H1 (cell line): ENCODE measurements around the gene DDX49. TPM values are rescaled to one million over a fixed set of nuclear protein-coding genes. Genes with fewer than 3 reads are reported as not detected.

Experiments used
- CTCF ChIA-PET: fragments of 300-600 bp; sonication (Branson Sonifier 250); formaldehyde crosslinking; loops from one replicate; lab custom pipeline; 2021; ENCODE audit not compliant: partially characterized antibody; lab: Charles Lee
- POLR2A ChIA-PET: fragments of 300-600 bp; sonication (Branson Sonifier 250); formaldehyde crosslinking; loops from one replicate; lab custom pipeline; 2021; ENCODE audit warnings: inconsistent platforms; ENCODE audit not compliant: partially characterized antibody; lab: Charles Lee
- DNase-seq, 2 experiments: peaks; one replicate each; pipeline versions ENCODE4 v3.0.0 to v3.0.0-alpha.2; 2010 to 2022; ENCODE audit warnings: low spot score in 2 of 2, low read depth in 1 of 2, mixed read lengths in 1 of 2
- FAIRE-seq: peaks from 2 replicates; lab custom pipeline; 2011; peaks lifted over from hg19 to GRCh38; lab: Jason Lieb, UNC
- H2AFZ ChIP-seq: 2 replicates; pipeline ENCODE4 v1.8.1; 2012; ENCODE audit warnings: low read length, inconsistent platforms
- H2AK5ac ChIP-seq: 2 replicates; pipeline ENCODE4 v1.6.1; 2013; ENCODE audit warnings: low read depth, low read length
- H2BK120ac ChIP-seq: replicated peaks from 2 replicates; pipeline ENCODE3; 2013; ENCODE audit warnings: low read depth, low read length, inconsistent platforms
- H2BK12ac ChIP-seq: 2 replicates; pipeline ENCODE4 v1.6.1; 2013; ENCODE audit warnings: low read depth, low read length
- H2BK15ac ChIP-seq: 2 replicates; pipeline ENCODE4 v1.6.1; 2013; ENCODE audit warnings: low read length
- H2BK20ac ChIP-seq: 2 replicates; pipeline ENCODE4 v1.6.1; 2013; ENCODE audit warnings: low read length
- H2BK5ac ChIP-seq: 2 replicates; pipeline ENCODE4 v1.6.1; 2013; ENCODE audit warnings: low read depth, low read length
- H3K14ac ChIP-seq: 2 replicates; pipeline ENCODE4 v1.6.1; 2013; ENCODE audit warnings: inconsistent platforms; ENCODE audit not compliant: insufficient read length
- H3K18ac ChIP-seq: 2 replicates; pipeline ENCODE4 v1.6.1; 2013; ENCODE audit warnings: low read length; ENCODE audit errors: extremely low read depth
- H3K23ac ChIP-seq: 2 replicates; pipeline ENCODE4 v1.6.1; 2013; ENCODE audit warnings: inconsistent platforms; ENCODE audit not compliant: insufficient read length
- H3K23me2 ChIP-seq: 2 replicates; pipeline ENCODE4 v1.6.1; 2013; ENCODE audit warnings: low read depth, low read length
- H3K27ac ChIP-seq: 2 replicates; pipeline ENCODE4 v1.6.1; 2011; ENCODE audit warnings: low read depth, low read length, inconsistent platforms
- H3K27me3 ChIP-seq, 4 experiments: replicated peaks in 1 of 4; 1 replicate in 1 of 4; 2 replicates in 3 of 4; pipeline versions ENCODE4 v1.6.1 to v1.8.1; 2011 to 2013; ENCODE audit warnings: low read length in 3 of 4, mild to moderate bottlenecking in 3 of 4, inconsistent platforms in 2 of 4, mixed read lengths in 2 of 4, moderate library complexity in 1 of 4; ENCODE audit not compliant: control insufficient read depth in 3 of 4, insufficient read depth in 3 of 4; ENCODE audit errors: extremely low read depth in 1 of 4
- H3K36me3 ChIP-seq, 4 experiments: 2 replicates each; pipeline versions ENCODE4 v1.6.1 to v1.8.1; 2011 to 2013; ENCODE audit warnings: mild to moderate bottlenecking in 4 of 4, low read length in 3 of 4, moderate library complexity in 2 of 4, control low read depth in 1 of 4, inconsistent platforms in 1 of 4; ENCODE audit not compliant: insufficient read depth in 4 of 4, control insufficient read depth in 2 of 4
- H3K4ac ChIP-seq: replicated peaks from 2 replicates; pipeline ENCODE3; 2013; ENCODE audit warnings: low read length, low read depth, mixed read lengths, inconsistent platforms; ENCODE audit not compliant: insufficient read length
- H3K4me1 ChIP-seq, 4 experiments: replicated peaks in 1 of 4; 1 replicate in 1 of 4; 2 replicates in 3 of 4; pipeline versions ENCODE4 v1.6.1 to v1.8.1; 2011 to 2013; ENCODE audit warnings: low read length in 3 of 4, inconsistent platforms in 2 of 4, mixed read lengths in 1 of 4; ENCODE audit not compliant: insufficient read depth in 4 of 4, control insufficient read depth in 3 of 4
- H3K4me2 ChIP-seq, 2 experiments: 2 replicates each; pipeline versions ENCODE4 v1.6.1 to v1.8.1; 2011 to 2013; ENCODE audit warnings: low read depth in 2 of 2, low read length in 2 of 2, control low read depth in 1 of 2, inconsistent platforms in 1 of 2, mild to moderate bottlenecking in 1 of 2; ENCODE audit not compliant: insufficient read depth in 1 of 2
- H3K4me3 ChIP-seq, 4 experiments: fragments of 200-600, 300-600 bp in 1 of 4; sonication (generic), shearing (Covaris generic), sonication (Bioruptor Twin) in 1 of 4; 2 replicates each; pipeline versions ENCODE4 v1.5.1 to v1.8.1; 2011 to 2016; ENCODE audit warnings: low read length in 4 of 4, low read depth in 3 of 4, control low read depth in 2 of 4, inconsistent platforms in 2 of 4, mild to moderate bottlenecking in 2 of 4, mixed read lengths in 1 of 4, moderate library complexity in 1 of 4; ENCODE audit not compliant: insufficient read depth in 2 of 4; ENCODE audit errors: extremely low read depth in 1 of 4
- H3K56ac ChIP-seq: replicated peaks from 2 replicates; pipeline ENCODE3; 2013; ENCODE audit warnings: low read depth, mild to moderate bottlenecking, mixed read lengths, low read length, inconsistent platforms; ENCODE audit not compliant: insufficient read length
- H3K79me1 ChIP-seq: 2 replicates; pipeline ENCODE4 v1.6.1; 2013; ENCODE audit warnings: low read depth, low read length, control low read depth
- H3K79me2 ChIP-seq, 2 experiments: 2 replicates each; pipeline versions ENCODE4 v1.6.1 to v1.8.1; 2012 to 2013; ENCODE audit warnings: low read length in 2 of 2, mild to moderate bottlenecking in 2 of 2, inconsistent platforms in 1 of 2; ENCODE audit not compliant: insufficient read depth in 2 of 2, control insufficient read depth in 1 of 2
- H3K9ac ChIP-seq, 4 experiments: replicated peaks in 1 of 4; 1 replicate in 1 of 4; 2 replicates in 3 of 4; pipeline versions ENCODE4 v1.6.1 to v1.8.1; 2011 to 2013; ENCODE audit warnings: low read depth in 3 of 4, low read length in 3 of 4, control low read depth in 2 of 4, mild to moderate bottlenecking in 2 of 4, moderate library complexity in 2 of 4, inconsistent platforms in 1 of 4; ENCODE audit errors: extremely low read depth in 1 of 4
- H3K9me3 ChIP-seq, 2 experiments: 2 replicates each; pipeline versions ENCODE4 v1.6.1 to v1.8.1; 2012 to 2013; ENCODE audit warnings: mild to moderate bottlenecking in 2 of 2, moderate library complexity in 2 of 2, control low read depth in 1 of 2, inconsistent platforms in 1 of 2, low read depth in 1 of 2, low read length in 1 of 2, mixed read lengths in 1 of 2; ENCODE audit not compliant: insufficient read depth in 2 of 2
- H4K20me1 ChIP-seq, 2 experiments: replicated peaks in 1 of 2; 2 replicates each; pipeline versions ENCODE3 to v1.8.1; 2011 to 2013; ENCODE audit warnings: inconsistent platforms in 2 of 2, low read length in 2 of 2, mild to moderate bottlenecking in 1 of 2; ENCODE audit not compliant: insufficient read depth in 2 of 2, control insufficient read depth in 1 of 2
- H4K5ac ChIP-seq: 2 replicates; pipeline ENCODE4 v1.6.1; 2013; ENCODE audit warnings: low read length, low read depth, mixed read lengths, inconsistent platforms; ENCODE audit not compliant: insufficient read length
- H4K8ac ChIP-seq: 2 replicates; pipeline ENCODE4 v1.8.0; 2013; ENCODE audit warnings: mild to moderate bottlenecking, moderate library complexity, low read length, inconsistent platforms; ENCODE audit not compliant: insufficient read depth; ENCODE audit errors: extremely low read depth
- H4K91ac ChIP-seq: replicated peaks from 2 replicates; pipeline ENCODE3; 2013; ENCODE audit warnings: low read length, mixed read lengths, inconsistent platforms; ENCODE audit not compliant: insufficient read length
- EP300 ChIP-seq, 2 experiments: IDR thresholded peaks; 1 replicate in 1 of 2; 2 replicates in 1 of 2; pipeline ENCODE4 v1.6.1; 2011 to 2012; ENCODE audit warnings: low read depth in 2 of 2, low read length in 2 of 2, mild to moderate bottlenecking in 2 of 2, borderline replicate concordance in 1 of 2, inconsistent platforms in 1 of 2, moderate library complexity in 1 of 2
- KDM4A ChIP-seq: IDR thresholded peaks from one replicate; pipeline ENCODE4 v1.7.1; 2012; ENCODE audit warnings: low read depth, mild to moderate bottlenecking, moderate library complexity, low read length, inconsistent platforms; ENCODE audit not compliant: severe bottlenecking
- NRF1 ChIP-seq: IDR thresholded peaks from 2 replicates; pipeline ENCODE4 v1.6.1; 2011; ENCODE audit warnings: mild to moderate bottlenecking, low read depth, low read length, improper control_type of control experiment
- POLR2AphosphoS5 ChIP-seq: IDR thresholded peaks from 2 replicates; pipeline ENCODE4 v1.6.1; 2011; ENCODE audit warnings: low read depth, low read length
- SIN3A ChIP-seq, 2 experiments: IDR thresholded peaks in 1 of 2; conservative IDR thresholded peaks in 1 of 2; 2 replicates each; pipeline ENCODE4 v1.6.1; 2011 to 2012; ENCODE audit warnings: low read length in 2 of 2, improper control_type of control experiment in 1 of 2, low read depth in 1 of 2, mild to moderate bottlenecking in 1 of 2
- WGBS, 2 experiments: shearing (Covaris generic) in 1 of 2; methylation state at CpG; one replicate each; pipeline versions ENCODE4 v1.1.6 to v1.1.7; 2013 to 2015; ENCODE audit warnings: low lambda C conversion rate in 2 of 2, mixed read lengths in 2 of 2, inconsistent platforms in 1 of 2, low coverage in 1 of 2, missing lambda C conversion rate in 1 of 2; ENCODE audit not compliant: insufficient replicate concordance in 2 of 2, insufficient coverage in 1 of 2, insufficient read length in 1 of 2; ENCODE audit errors: extremely low coverage in 1 of 2, missing lambda C conversion rate in 1 of 2; 5-methylcytosine and 5-hydroxymethylcytosine counted together
- polyA plus RNA-seq, 7 experiments: library from polyadenylated mRNA; depleted of rRNA in 3 of 7; stranded (reverse) in 5 of 7; unstranded in 2 of 7; fragments of >200 nt in 5 of 7; fragments of 200-250 nt in 2 of 7; gene quantifications; 1 replicate in 5 of 7; 2 replicates in 1 of 7; 4 replicates in 1 of 7; pipeline versions ENCODE4 v1.2.1 to v1.2.3, GENCODE V29; 2011 to 2013; ENCODE audit warnings: missing spikeins in 2 of 7, mixed read lengths in 2 of 7
- total RNA-seq: library from RNA; stranded (reverse); fragmentation: NEBNext Ultra II Directional; extraction: Animal tissue kit (Norgen Biotek cat#: 25700); gene quantifications from 2 replicates; pipeline ENCODE4 v1.2.1, GENCODE V29; 2021

DDX49 gene
- total and polyA plus RNA-seq, 2 of the 8 experiments (the other 6 are each of a cell fraction or from before 2014, with no cell fraction given): 41.3 to 46.5 TPM

GRCh38 chr19:18941628-18942354, 22.3 kb downstream of the DDX49 start:
- DNase-seq (peak in 1 of 2 experiments; percentile 59), FAIRE-seq (no peak)
- H4K91ac ChIP-seq: peak overlapping the region; percentile 83
- peaks cover 10% of the 10 kb centered on the region; the same call in 1 of the 2 replicates for H3K23me2 ChIP-seq
- H4K20me1 ChIP-seq: peaks cover 1 to 2% of the 10 kb centered on the region in 2 experiments
- ChIA-PET POLR2A (interaction anchor here (0.5 to 2.2 kb wide), 9 partner anchors 10 to 194 kb away, joined by 3 to 8 read pairs (median 3); no protein-coding TSS in a partner anchor), CTCF (interaction anchor here (0.6 to 1.3 kb wide), 4 partner anchors 43 to 402 kb away, joined by 3 read pairs; no protein-coding TSS in a partner anchor)
- no peak overlapping the region for H2BK20ac ChIP-seq
- H2AFZ ChIP-seq: no peak overlapping the region
- 74% methylated on average over 18 of the region's 18 CpGs; no CpG with 5 or more reads in 1 of the 2 experiments for WGBS, 2 experiments
- no peak overlapping the region for H3K9ac ChIP-seq
- no peaks in the 10 kb centered on the region for H3K27me3 ChIP-seq
- peak overlapping the region; percentile 68 to 80 for H3K4me2 ChIP-seq
- TF ChIP-seq EP300 (IDR thresholded peaks at IDR 0.05; ENCODE audit: borderline replicate concordance in 1 of 2, low read depth in 2 of 2, low read length in 2 of 2) (no peak), NRF1 (no peak), KDM4A (no peak), POLR2AphosphoS5 (no peak), SIN3A (conservative IDR thresholded peaks at IDR 0.05 in 1 of 2, IDR thresholded peaks at IDR 0.05 in 1 of 2; ENCODE audit: low read depth in 1 of 2, low read length in 2 of 2) (0 out of 4 replicates have a peak, but pooled peaks of 1 of the 2 experiments have one; percentile 11)
- no peak overlapping the region for H3K14ac ChIP-seq
- peaks cover 5 to 18% (median 9%) of the 10 kb centered on the region in 4 experiments for H3K4me1 ChIP-seq
- H3K18ac ChIP-seq: peak overlapping the region; percentile 71
- H3K79me2 ChIP-seq: peaks cover 0 to 5% of the 10 kb centered on the region in 2 experiments; a peak in 1 of 4 replicates
- H2BK12ac ChIP-seq: peak overlapping the region; percentile 52; the same call in 1 of the 2 replicates
- H3K79me1 ChIP-seq: peaks cover 3% of the 10 kb centered on the region; the same call in 1 of the 2 replicates
- no peak overlapping the region for H4K5ac ChIP-seq
- no peak overlapping the region for H2BK5ac ChIP-seq
- no peaks in the 10 kb centered on the region for H3K9me3 ChIP-seq
- peak overlapping the region; percentile 4; the same call in 1 of the 2 replicates for H2BK15ac ChIP-seq
- peak overlapping the region; percentile 25 to 48 (median 36); a peak in 6 of 8 replicates for H3K4me3 ChIP-seq
- H2BK120ac ChIP-seq: no peak overlapping the region
- no peak overlapping the region for H3K27ac ChIP-seq
- H3K23ac ChIP-seq: no peak overlapping the region
- peaks cover 2 to 18% (median 4%) of the 10 kb centered on the region in 4 experiments; a peak in 4 of 8 replicates for H3K36me3 ChIP-seq
- no peak overlapping the region for H3K4ac ChIP-seq
- no peak overlapping the region for H4K8ac ChIP-seq
- H3K56ac ChIP-seq: no peak overlapping the region
- H2AK5ac ChIP-seq: no peak overlapping the region; the same call in 1 of the 2 replicates
